Stomach smooth muscle (tissue), 2 donors: ENCODE data around the gene CNTLN.

Source experiments
- H3K27ac ChIP-seq: one replicate; pipeline ENCODE4 v1.7.0; 2013; ENCODE audit warnings: mild to moderate bottlenecking, low read length, inconsistent platforms
- H3K27me3 ChIP-seq, 2 donors: one replicate each; pipeline ENCODE4 v1.7.0; 2013; ENCODE audit warnings: low read length in 2 of 2; ENCODE audit not compliant: insufficient read depth in 2 of 2, control insufficient read depth in 1 of 2
- H3K36me3 ChIP-seq, 2 donors: one replicate each; pipeline ENCODE4 v1.7.0; 2013; ENCODE audit warnings: low read length in 2 of 2; ENCODE audit not compliant: control insufficient read depth in 2 of 2, insufficient read depth in 2 of 2
- H3K4me1 ChIP-seq: one replicate; pipeline ENCODE4 v1.7.0; 2013; ENCODE audit warnings: low read length; ENCODE audit not compliant: control insufficient read depth, insufficient read depth
- H3K4me3 ChIP-seq, 2 donors: one replicate each; pipeline ENCODE4 v1.7.0; 2013; ENCODE audit warnings: low read length in 2 of 2
- H3K9ac ChIP-seq, 2 donors: one replicate each; pipeline ENCODE4 v1.7.0; 2013; ENCODE audit warnings: low read length in 2 of 2, mild to moderate bottlenecking in 1 of 2
- H3K9me3 ChIP-seq, 2 donors: one replicate each; pipeline ENCODE4 v1.7.0; 2013; ENCODE audit warnings: low read length in 2 of 2; ENCODE audit not compliant: control insufficient read depth in 2 of 2
- donor health status: healthy.
- donor health status: Pancreatic carcinoma.

The CNTLN gene

GRCh38 chr9:17134396-17135294, at the start of gene CNTLN:
CNTLN (plus strand) TSS chr9:17135040; CDS start chr9:17135066, 26 bp downstream.
- Histone ChIP-seq H3K4me1 (peaks cover 3% of the 10 kb centered on the region), H3K36me3 (no peaks in the 10 kb centered on the region), H3K9me3 (no peaks in the 10 kb centered on the region), H3K9ac (peak within 1 kb of the TSS; percentile 81 to 89), H3K27me3 (no peaks in the 10 kb centered on the region), H3K27ac (peak within 1 kb of the TSS; percentile 62), H3K4me3 (peak within 1 kb of the TSS; percentile 87 to 93)

GRCh38 chr9:17088566-17088965, 46.3 kb upstream of the CNTLN start:
- Histone ChIP-seq H3K9ac (no peak overlapping the region), H3K4me1 (no peaks in the 10 kb centered on the region), H3K9me3 (no peaks in the 10 kb centered on the region), H3K27ac (no peak overlapping the region), H3K27me3 (no peaks in the 10 kb centered on the region), H3K36me3 (no peaks in the 10 kb centered on the region), H3K4me3 (no peak overlapping the region)

- no peaks in the 10 kb centered on the region for H3K4me1 ChIP-seq
- H3K4me3 ChIP-seq: no peak overlapping the region
- H3K27me3 ChIP-seq: no peaks in the 10 kb centered on the region
These were observed 44.8 kb upstream of the CNTLN start for GRCh38 chr9:17090041-17090440.

GRCh38 chr9:17116400-17116837, 18.4 kb upstream of the CNTLN start:
- Histone ChIP-seq H3K9ac (no peak overlapping the region), H3K9me3 (no peaks in the 10 kb centered on the region), H3K4me1 (no peaks in the 10 kb centered on the region), H3K27me3 (no peaks in the 10 kb centered on the region), H3K36me3 (no peaks in the 10 kb centered on the region), H3K4me3 (no peak overlapping the region), H3K27ac (no peak overlapping the region)

More at GRCh38 chr9:17090041-17090440, 44.8 kb upstream of the CNTLN start:
- Histone ChIP-seq H3K9ac (no peak overlapping the region), H3K9me3 (no peaks in the 10 kb centered on the region), H3K27ac (no peak overlapping the region), H3K36me3 (no peaks in the 10 kb centered on the region)

- Histone ChIP-seq H3K9me3 (no peaks in the 10 kb centered on the region), H3K4me1 (no peaks in the 10 kb centered on the region), H3K9ac (no peak overlapping the region), H3K27ac (no peak overlapping the region), H3K27me3 (no peaks in the 10 kb centered on the region), H3K36me3 (no peaks in the 10 kb centered on the region), H3K4me3 (no peak overlapping the region)
These were observed 17.5 kb upstream of the CNTLN start for GRCh38 chr9:17117372-17117771.

GRCh38 chr9:17120203-17120602, 14.6 kb upstream of the CNTLN start:
- no peak overlapping the region for H3K4me3 ChIP-seq
- no peak overlapping the region for H3K27ac ChIP-seq
- H3K27me3 ChIP-seq: no peaks in the 10 kb centered on the region
- H3K9ac ChIP-seq: no peak overlapping the region
- H3K9me3 ChIP-seq: no peaks in the 10 kb centered on the region
- no peaks in the 10 kb centered on the region for H3K4me1 ChIP-seq
- no peaks in the 10 kb centered on the region for H3K36me3 ChIP-seq

GRCh38 chr9:17121264-17121663, 13.6 kb upstream of the CNTLN start:
- H3K27ac ChIP-seq: no peak overlapping the region
- H3K36me3 ChIP-seq: no peaks in the 10 kb centered on the region
- no peaks in the 10 kb centered on the region for H3K27me3 ChIP-seq
- no peaks in the 10 kb centered on the region for H3K4me1 ChIP-seq
- H3K9ac ChIP-seq: no peak overlapping the region
- H3K4me3 ChIP-seq: no peak overlapping the region
- H3K9me3 ChIP-seq: no peaks in the 10 kb centered on the region

GRCh38 chr9:17130291-17130690, 4.5 kb upstream of the CNTLN start:
- no peak overlapping the region for H3K27ac ChIP-seq
- H3K4me3 ChIP-seq: no peak overlapping the region
- no peaks in the 10 kb centered on the region for H3K36me3 ChIP-seq
- H3K27me3 ChIP-seq: no peaks in the 10 kb centered on the region
- H3K4me1 ChIP-seq: peaks cover 3% of the 10 kb centered on the region
- no peaks in the 10 kb centered on the region for H3K9me3 ChIP-seq
- no peak overlapping the region for H3K9ac ChIP-seq

- H3K4me1 ChIP-seq: peaks cover 3% of the 10 kb centered on the region
- H3K4me3 ChIP-seq: no peak overlapping the region
- no peak overlapping the region for H3K9ac ChIP-seq
- no peak overlapping the region for H3K27ac ChIP-seq
- H3K27me3 ChIP-seq: no peaks in the 10 kb centered on the region
- no peaks in the 10 kb centered on the region for H3K9me3 ChIP-seq
- H3K36me3 ChIP-seq: no peaks in the 10 kb centered on the region
These were observed 4.1 kb upstream of the CNTLN start for GRCh38 chr9:17130725-17131124.

GRCh38 chr9:17131494-17131893, 3.3 kb upstream of the CNTLN start:
- no peak overlapping the region for H3K9ac ChIP-seq
- no peaks in the 10 kb centered on the region for H3K36me3 ChIP-seq
- H3K9me3 ChIP-seq: no peaks in the 10 kb centered on the region
- no peak overlapping the region for H3K27ac ChIP-seq
- no peaks in the 10 kb centered on the region for H3K27me3 ChIP-seq
- peaks cover 3% of the 10 kb centered on the region for H3K4me1 ChIP-seq
- H3K4me3 ChIP-seq: no peak overlapping the region
